ENCODE data around the gene METTL25B. TPM values are rescaled to one million over a fixed set of nuclear protein-coding genes. Genes with fewer than 3 reads are reported as not detected.

The METTL25B gene
- total and polyA plus RNA-seq, 10 of the 15 experiments (the other 5 are each of a cell fraction or from before 2014, with no cell fraction given): 5.9 to 25.2 (median 13.5) TPM

GRCh38 chr1:156751757-156752481 lies 23.6 kb downstream of the METTL25B start (continued):
- TF ChIP-seq CEBPZ (IDR thresholded peaks at IDR 0.05; ENCODE audit: low read depth, low read length) (peak; percentile 29; the same call in 1 of the 2 replicates), HDAC6 (IDR thresholded peaks at IDR 0.05; ENCODE audit: unreplicated experiment) (no peak), SIX5 (IDR thresholded peaks at IDR 0.05; ENCODE audit: low read depth, low read length, severe bottlenecking) (peak; percentile 37), FOXK2 (IDR thresholded peaks at IDR 0.05) (no peak), ZNF217 (IDR thresholded peaks at IDR 0.05) (no peak), HDGF (IDR thresholded peaks at IDR 0.05) (no peak), JUND (IDR thresholded peaks at IDR 0.05; ENCODE audit: low read depth, low read length) (no peak), ZBTB4 (CRISPR knock-in tag; IDR thresholded peaks at IDR 0.05) (no peak), LARP7 (IDR thresholded peaks at IDR 0.05) (peak; percentile 62; the same call in 1 of the 2 replicates), HDAC2 (IDR thresholded peaks at IDR 0.05) (no peak), MEF2B (IDR thresholded peaks at IDR 0.05; ENCODE audit: partially characterized antibody, poor library complexity, severe bottlenecking) (no peak), TCF12 (IDR thresholded peaks at IDR 0.05; ENCODE audit: low read depth, low read length) (no peak), KAT2A (conservative IDR thresholded peaks at IDR 0.05; ENCODE audit: control insufficient read depth, low read depth, low read length) (no peak), DPF2 (IDR thresholded peaks at IDR 0.05) (no peak; the same call in none of the 2 replicates), RCOR1 (conservative IDR thresholded peaks at IDR 0.05; ENCODE audit: low read depth, low read length) (no peak), ZNF24 (IDR thresholded peaks at IDR 0.05) (no peak), HSF1 (IDR thresholded peaks at IDR 0.05; ENCODE audit: low read depth, low read length) (no peak), HCFC1 (IDR thresholded peaks at IDR 0.05; ENCODE audit: low read length) (peak; percentile 73), YBX1 (IDR thresholded peaks at IDR 0.05) (no peak), RUNX3 (IDR thresholded peaks at IDR 0.05; ENCODE audit: low read length) (no peak)

Measured in GM12878 (cell line).